ENCODE results near the gene ZNF579.

GRCh38 chr19:55546011-55546410 is 34.6 kb downstream of the ZNF579 start:
- TF ChIP-seq, protein P1, sequence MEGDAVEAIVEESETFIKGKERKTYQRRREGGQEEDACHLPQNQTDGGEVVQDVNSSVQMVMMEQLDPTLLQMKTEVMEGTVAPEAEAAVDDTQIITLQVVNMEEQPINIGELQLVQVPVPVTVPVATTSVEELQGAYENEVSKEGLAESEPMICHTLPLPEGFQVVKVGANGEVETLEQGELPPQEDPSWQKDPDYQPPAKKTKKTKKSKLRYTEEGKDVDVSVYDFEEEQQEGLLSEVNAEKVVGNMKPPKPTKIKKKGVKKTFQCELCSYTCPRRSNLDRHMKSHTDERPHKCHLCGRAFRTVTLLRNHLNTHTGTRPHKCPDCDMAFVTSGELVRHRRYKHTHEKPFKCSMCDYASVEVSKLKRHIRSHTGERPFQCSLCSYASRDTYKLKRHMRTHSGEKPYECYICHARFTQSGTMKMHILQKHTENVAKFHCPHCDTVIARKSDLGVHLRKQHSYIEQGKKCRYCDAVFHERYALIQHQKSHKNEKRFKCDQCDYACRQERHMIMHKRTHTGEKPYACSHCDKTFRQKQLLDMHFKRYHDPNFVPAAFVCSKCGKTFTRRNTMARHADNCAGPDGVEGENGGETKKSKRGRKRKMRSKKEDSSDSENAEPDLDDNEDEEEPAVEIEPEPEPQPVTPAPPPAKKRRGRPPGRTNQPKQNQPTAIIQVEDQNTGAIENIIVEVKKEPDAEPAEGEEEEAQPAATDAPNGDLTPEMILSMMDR (optimal IDR thresholded peaks at IDR 0.05 in 1 of 3, IDR thresholded peaks at IDR 0.05 in 1 of 3, conservative IDR thresholded peaks at IDR 0.05 in 1 of 3; ENCODE audit: extremely low read depth in 1 of 3, insufficient read depth in 2 of 3, low read length in 3 of 3), result no peak
- TF ChIP-seq EZH2 (IDR thresholded peaks at IDR 0.05; ENCODE audit: low read length), result no peak
